NCI-H128 (cell line): ENCODE results near the gene CTNS.
"Not testable (repeated sequence)": the region's sequence is repeated elsewhere in the genome, so short reads cannot be mapped to it uniquely, and the experiment has no call there.

Experiments
- DNase-seq: peaks from one replicate; lab custom pipeline; 2025; ENCODE audit not compliant: unreplicated experiment; lab: John Stamatoyannopoulos, UW

Gene CTNS

DNA sequence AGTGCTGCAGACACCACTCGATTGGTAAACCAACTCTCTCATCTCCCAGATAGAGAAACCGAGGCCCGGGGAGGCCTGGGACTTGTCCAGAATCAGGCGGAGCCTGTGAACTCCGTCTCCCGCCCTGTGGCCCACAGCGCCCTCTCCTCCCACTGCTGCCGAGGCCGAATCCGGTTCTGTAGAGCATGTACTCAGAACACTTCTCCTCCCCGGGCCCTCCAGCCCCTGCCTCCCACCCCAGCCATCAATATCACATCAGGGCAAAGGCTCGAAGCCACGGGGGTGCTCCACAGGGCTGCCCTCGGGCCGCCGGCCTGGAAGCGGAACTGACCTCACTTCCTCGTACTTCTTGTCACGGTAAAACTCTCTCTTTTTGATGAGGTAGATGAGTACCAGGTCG, 45.0 kb downstream of the CTNS start:
- DNase-seq: no peak

DNA sequence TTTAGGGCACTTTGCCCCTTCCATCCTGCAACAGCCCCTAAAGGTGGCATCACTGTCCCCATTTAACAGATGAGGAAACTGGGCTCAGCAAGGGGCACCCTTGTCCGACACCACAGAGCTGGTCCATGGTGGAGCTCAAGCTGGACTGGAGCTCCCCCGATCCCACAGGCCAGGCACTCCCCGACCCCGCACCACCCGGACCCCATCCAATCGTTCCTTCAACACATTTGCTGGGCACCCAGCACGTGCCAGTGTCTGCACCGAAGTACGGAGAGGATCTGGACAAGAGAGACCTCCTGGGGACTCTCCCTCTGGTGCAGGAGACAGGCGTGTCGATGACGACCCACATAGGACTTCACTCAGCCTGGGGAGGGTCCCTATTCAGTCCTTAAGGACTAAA, 45.5 kb downstream of the CTNS start:
- no peak for DNase-seq

DNA sequence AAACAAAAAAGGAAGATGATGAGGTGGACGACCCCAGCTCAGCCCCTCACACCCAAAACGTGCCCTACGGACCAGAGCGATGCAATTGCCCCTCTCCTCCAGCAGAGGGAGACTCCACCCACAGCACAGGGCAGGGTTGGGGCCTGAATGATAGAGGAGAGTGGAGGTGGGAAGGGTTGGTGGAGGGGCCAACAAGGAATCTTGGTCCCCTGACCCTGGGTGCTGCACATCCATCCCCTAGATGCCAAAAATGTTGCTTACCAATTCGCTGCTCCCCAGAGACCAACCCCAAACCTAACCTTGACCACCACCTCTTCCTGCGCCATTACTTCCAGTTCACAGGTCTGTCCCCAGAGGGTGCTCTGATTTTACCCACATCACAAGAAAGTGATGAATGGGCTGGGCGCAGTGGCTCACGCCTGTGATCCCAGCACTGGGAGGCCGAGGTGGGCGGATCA, 46.5 kb downstream of the CTNS start:
- DNase-seq: no peak

DNA sequence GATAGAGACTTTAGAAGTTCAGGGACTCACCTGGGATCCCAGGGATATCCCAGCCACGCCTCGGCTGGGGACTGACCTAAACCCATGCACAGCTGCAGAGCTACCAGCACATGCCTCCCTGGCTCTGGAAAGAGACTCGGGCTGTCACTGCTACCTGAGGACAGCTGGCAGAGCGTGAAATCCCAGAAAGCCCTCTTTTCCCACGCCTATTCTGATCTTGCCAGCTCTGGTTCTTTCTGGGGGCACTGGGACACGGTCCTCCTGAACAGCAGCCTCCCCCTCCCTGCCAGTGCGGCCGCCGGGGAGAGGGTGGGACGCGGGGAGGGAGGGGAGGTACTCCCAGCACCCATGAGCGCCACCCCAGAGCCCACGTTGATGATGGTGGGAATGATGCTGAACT, 48.6 kb downstream of the CTNS start:
- no peak for DNase-seq

DNA sequence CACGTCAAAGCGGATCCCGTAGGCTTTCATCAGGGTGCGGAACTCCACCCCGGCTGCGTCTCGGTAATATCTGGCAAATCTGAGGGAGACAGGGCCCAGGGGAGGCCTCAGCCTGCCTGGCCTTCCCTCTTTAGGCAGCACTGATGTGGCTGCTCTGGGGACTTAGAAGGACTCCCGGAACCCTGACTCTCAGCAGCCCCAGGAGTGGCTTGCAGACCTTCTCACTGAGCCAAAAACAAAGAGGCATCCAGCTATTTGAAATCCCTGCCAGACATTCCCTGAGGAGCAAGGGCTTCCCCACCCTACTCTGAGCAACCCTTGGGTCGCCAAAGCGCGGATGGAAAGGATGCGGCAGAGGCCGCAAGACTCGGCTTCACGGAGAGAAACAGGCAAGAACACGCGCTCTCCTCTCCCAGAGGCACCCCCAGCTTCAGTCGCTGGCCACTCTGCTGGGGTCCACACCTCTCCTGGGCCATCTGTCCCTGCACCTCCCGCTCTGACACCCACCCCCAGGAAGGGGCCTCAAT, 51.5 kb downstream of the CTNS start:
- no peak for DNase-seq

DNA sequence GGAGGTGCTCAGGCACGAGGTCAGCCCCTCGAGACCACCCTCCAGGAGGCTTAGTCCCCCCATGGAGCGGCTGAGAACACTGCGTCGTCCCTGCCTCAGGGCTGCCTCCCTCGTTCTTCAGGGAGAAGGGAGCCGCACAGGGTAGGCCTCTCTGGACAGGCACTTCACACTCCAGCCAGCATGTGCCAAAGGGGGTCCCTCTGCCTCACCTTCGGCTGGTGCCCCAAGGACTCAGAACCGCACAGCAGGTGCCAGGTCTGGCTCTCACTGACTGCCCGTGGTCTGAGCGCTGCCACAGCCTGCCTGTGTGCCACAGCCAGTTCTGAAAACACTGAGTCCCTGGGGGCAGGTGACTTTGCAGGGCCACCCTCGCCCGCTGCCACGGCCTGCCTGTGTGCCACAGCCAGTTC, 52.3 kb downstream of the CTNS start:
- no peak for DNase-seq

DNA sequence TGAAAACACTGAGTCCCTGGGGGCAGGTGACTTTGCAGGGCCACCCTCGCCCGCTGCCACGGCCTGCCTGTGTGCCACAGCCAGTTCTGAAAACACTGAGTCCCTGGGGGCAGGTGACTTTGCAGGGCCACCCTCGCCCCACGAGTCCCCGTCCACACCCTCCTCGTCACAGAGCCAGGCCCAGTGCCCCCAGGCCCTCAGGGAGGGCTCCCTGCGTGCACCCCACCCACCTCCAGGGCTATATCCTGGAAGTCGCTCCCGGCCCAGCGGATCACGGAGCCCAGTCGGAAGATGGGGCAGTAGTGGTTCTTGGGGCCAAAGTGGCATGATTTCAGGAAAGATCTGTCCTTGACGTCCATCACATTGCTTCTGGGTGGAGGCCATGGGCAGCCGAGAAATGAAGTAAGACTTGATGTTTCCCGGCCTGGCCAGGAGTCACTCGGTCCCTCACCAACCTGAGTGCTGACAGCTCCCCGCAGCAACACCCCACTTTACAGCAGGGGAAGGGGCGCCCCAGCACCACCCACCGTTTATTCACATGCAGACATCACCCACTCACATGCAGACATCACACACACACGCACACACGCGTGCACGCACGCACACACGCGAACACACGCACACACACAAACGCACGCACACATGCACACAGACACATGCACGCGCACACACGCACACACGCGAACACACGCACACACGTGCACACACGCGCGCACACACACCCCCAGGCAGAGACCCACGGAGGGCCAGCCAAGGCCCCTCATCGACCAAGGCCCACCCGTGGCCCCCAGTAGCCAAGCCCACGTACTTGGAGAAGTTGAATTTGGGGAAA, 52.9 kb downstream of the CTNS start:
- no peak for DNase-seq

DNA sequence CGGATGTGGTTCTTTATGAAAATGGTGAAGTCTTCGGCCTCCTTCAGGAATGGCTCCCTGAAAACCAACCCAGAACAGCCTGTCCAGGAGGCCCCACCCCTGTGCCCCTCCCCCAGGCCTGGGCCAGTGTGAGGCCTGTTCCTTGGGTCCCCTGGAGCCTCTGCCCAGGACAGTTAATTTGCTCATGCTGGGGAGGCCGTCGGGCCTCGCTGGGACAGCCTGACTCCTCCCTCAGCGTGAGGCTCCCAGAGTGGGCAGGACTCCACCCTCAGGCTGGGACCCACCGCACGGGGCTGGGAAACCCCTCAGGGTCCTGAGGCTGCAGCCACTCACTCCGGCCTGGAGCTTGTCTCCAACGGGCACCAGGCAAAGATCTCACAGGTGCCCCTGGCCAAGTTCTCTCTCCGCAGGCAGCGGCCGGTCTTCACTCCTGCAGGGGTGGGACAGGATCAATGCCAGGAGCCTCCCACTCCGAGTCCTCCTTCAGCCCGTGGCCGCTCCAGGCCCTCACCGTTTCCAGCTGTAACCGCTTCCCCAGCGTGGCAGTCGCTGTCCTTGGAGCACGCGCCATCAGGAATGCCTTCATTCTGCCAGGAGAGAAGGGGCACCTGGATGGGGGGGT, 53.6 kb downstream of the CTNS start:
- DNase-seq: no peak

DNA sequence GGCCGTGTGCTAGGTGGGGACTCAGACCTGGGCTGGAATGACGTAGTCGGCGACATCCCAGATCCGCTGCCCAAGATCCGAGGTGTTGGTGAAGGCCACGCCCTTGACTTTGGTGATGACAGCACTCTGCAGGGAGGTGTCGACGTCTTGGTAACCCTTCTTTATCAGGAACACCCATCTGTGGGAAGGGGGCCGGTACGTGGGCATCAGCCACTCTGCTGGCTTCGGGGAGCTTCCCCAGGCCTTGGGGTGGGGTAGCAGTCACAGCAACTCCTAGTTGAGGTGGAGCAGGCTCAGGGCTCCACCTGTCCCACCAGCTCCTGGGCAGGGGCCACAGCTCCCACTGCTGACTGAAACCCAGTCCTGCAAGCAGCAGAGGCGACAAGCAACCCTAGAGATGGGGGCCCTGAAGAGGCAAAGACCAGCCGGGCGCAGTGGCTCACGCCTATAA, 55.1 kb downstream of the CTNS start:
- DNase-seq: no peak

DNA sequence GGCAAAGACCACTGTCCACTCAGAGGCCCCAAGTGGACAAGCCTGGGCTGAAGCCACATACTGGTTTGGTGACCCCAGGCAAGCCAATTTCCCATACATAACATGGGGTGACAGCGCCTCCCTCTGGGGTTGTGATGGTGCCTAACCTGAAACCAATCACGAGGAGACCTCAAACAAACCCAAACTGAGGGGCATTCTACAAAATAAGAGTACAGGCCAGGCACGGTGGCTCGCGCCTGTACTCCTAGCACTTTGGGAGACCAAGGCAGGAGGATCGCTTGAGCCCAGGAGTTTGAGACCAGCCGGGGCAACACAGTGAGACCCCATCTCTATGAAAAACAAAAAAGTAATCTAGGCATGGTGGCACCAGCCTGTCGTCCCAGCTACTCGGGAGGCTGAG, 55.8 kb downstream of the CTNS start:
- DNase-seq: no peak

DNA sequence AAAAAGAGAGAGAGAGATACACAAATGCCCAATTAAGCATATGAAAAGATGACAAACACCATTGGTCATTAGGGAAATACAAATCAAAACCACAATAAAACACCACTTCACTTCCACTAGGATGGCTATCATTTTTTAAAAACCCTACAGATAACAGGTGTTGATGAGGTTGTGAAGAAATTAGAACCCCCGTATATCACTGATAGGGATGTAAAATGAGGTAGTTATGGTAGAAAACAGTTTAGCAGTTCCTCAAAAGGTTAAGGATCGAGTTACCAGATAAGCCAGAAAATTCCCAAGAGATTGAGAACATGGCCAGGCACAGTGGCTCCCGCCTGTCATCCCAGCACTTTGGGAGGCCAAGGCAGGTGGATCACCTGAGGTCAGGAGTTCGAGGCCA, 56.6 kb downstream of the CTNS start:
- no peak for DNase-seq

DNA sequence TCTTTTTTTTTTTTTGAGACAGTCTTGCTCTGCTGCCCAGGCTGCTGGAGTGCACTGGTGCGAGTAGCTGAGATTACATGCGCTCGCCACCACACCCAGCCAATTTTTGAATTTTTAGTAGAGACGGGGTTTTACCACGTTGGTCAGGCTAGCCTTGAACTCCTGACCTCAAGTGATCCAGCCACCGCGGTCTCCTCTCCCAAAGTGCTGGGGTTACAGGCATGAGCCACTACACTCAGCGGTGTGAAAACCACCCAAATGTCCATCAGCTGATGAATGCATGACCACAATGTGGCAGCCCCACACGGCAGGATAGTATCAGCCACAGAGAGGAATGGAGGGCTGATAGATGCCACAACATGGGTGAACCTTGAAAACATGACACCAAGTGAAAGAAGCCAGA, 57.3 kb downstream of the CTNS start:
- DNase-seq: no peak

DNA sequence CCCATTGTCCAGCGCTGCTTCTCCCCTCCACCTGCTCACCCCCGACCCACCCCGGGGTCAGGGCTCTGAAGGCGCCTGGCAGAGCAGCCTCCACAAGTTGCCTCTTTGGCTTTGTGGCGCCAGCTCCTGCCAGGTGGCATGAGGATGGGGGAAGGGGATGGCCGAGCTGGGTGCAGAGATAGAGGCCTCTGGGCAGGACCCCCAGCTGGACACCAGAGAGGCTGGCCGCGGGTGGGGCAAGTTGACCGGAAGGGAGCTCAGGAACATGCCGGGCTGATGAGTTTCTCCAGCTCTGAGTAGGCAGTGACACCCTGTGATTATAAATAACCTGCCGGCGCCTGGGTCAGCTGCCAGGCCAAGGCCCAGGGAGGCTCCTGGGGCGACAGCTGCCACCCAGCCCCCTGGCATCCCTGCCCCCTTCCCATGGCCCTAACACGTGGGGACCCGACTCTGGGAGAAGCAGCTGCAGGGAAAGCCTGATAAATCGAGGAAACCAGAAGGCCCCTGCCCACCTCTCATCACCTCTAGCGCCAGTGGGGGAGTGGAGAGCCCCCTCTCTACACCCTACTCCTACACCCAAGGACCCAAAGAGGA, 58.7 kb downstream of the CTNS start:
- no peak for DNase-seq

DNA sequence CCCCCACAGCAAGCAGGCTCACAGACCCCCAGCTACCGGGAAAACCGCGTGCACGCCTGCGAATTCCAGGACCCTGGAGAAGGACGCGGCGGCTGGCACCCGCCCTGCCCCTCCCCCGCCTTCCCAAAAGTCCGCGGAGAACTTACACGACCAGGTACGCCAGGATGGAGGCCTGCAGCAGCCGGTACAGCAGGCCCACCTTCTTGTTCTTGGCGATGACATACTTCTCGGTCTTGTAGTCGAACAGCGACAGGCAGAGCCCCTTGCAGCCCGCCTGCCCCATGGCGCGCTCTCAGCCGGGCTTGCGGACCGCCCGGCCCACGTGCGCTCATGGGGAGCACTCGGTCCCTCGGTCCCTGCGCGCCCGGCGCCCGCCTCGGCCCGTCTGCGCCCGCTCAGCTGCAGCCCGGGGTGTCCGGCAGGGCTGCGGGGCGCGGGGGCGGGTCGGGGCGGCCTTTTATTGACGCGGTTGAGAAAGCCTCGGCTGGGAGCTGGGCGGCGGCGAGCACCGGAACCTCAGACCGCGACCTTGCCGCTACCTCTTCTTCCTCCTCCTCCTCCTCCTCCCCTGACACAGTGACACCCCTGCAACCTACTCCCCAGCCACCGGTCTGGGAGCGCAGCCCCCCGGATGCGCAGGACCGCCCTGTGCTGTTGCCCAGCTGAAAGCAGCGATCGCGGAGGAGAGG, 59.3 kb downstream of the CTNS start, which contains the start of gene P2RX5:
TSS of gene P2RX5 (minus strand) at position 433 of the 689 bp plus-strand sequence. CDS start at position 283, 150 bp downstream.
- no peak for DNase-seq

DNA sequence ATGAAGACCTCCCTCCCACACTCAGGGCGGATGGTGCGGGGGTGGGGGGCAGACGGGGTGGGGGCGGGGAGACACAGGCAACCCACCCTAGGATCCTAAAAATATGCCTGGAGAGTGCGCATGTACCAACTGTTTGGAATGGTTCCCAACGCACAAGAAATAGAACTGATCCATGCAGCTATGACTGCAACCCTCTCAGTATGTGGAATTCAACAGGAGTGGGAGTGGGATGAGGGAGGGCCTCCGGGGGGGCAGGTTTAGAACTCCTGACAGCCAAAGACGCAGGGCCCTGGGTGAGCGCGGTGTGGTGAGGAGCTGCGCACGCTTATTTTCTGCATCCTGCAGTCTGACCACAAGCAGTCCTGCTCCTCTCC, 60.5 kb downstream of the CTNS start:
- no peak for DNase-seq

DNA sequence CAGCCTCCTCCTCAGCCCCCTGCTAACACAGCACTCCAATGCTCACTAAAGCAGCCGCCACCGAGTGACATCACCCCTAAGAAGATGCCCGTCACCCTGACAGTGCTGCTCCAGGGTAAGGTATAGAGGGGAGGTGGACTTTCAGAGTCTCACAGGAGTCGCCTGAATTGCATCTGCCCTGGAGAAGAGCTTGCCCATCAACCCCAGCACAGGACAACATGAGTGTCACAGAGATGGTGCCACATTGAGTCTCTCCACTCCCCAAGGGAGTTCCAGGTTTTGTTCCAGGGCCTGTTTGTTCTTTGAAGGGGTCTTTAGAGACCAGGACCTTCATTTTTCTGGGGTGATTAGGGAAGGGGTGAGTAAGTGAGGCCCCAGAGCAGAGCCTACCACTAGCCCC, 61.6 kb downstream of the CTNS start:
- no peak for DNase-seq

DNA sequence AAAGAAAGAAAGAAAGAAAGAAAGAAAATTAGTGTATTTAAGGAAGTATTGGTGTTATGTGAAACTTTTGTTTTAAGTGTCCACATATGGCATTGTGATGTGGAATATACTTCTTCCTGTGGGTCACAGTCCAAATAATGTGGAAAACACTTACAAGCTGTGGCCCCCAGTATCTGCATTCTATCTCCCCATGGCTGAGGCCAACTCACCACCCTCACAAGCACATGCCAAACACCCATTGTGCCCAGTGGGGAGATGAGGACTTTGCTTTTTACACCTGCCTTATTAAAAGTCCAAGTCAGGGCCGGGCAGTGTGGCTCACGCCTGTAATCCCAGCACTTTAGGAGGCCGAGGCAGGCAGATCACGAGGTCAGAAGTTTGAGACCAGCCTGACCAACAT, 63.4 kb downstream of the CTNS start:
- DNase-seq: no peak

DNA sequence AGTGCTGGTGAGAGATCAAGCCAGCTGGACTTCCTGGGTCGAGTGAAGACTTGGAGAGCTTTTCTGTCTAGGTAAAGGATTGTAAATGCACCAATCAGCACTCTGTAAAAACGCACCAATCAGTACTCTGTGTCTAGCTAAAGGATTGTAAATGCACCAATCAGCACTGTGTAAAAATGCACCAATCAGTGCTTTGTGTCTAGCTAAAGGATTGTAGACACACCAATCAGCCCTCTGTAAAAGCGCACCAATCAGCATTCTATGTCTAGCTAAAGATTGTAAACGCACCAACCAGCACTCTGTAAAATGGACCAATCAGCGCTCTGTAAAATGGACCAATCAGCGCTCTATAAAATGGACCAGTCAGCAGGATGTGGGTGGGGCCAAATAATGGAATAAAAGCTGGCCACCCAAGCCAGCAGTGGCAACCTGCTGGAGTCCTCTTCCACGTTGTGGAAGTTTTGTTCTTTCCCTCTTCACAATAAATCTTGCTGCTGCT, 65.5 kb downstream of the CTNS start:
- DNase-seq: not testable (repeated sequence)

DNA sequence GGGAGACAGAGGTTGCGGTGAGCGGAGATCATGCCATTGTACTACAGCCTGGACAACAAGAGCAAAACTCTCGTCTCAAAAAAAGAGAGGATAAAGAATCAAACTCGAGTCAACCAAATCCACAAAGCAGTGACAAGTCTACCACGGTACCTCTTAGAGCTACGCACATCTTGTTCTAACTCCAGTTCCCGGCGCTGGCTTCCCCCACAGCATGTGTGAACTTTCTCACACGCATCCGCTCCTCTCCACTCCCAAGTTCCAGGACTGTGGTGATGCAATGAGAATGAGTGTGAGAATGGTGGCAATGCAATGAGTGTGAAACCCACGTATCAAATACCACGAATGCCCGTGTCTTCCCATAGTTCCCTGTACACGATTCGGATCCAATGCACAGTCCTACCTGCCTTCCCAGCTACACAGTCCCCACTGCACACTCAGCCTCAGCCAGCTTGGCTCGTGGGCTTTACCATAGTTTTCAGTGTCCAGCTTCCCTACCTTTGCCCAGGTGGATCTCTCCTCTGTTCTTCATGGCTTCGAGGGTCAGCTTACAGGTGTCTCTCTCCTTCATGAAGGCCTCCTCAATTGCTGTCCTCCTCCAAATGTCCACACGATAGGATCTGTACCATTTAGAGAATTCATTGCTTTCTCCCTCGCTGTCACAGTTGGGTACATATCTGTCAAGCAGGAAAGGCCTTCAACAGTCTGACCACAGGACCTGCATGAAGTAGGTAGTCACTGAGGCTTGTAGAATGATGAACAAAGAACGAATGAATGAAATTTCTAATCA, 68.6 kb downstream of the CTNS start:
- no peak for DNase-seq

DNA sequence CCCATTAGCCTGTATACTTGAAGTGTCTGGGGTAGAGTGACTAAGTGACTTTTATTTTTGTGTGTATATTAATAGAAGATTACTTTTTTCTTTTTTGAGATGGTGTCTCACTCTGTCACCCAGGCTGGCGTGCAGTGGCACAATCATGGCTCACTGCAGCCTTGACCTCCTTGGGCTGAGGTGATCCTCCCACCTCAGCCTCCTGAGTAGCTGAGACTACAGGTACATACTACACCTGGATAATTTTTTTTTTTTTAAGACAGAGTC, 69.1 kb downstream of the CTNS start:
- not testable (repeated sequence) for DNase-seq

DNA sequence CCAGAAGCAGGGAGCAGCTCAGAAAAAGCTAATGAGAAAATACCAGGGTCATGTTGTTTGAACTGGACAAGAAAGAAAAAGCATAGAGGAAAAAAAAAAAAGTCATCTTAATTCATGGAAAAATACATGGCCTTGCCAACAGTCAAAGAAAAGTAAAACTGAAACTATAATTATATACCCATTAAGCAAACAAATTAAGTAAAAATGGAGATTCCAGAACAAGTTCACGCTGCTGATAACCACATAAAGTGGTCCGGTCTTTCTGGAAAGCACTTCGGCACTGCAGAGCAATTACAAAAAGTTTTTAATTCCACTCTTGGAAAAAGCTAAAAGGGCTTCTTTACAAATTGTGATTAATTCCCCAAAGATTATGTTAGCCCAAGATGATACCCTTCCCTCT, 71.8 kb downstream of the CTNS start:
- no peak for DNase-seq
